Thymus (tissue), 11 donors: Measurements from ENCODE around the gene PAM16. TPM values are rescaled to one million over a fixed set of nuclear protein-coding genes. Genes with fewer than 3 reads are reported as not detected.

Experiments
- DNase-seq, 9 donors: peaks; one replicate each; pipeline ENCODE4 v3.0.0-alpha.2; 2013; ENCODE audit warnings: low spot score in 9 of 9, low read depth in 6 of 9, missing footprints in 1 of 9
- H3K27ac ChIP-seq, 2 donors: one replicate each; pipeline ENCODE4 v1.5.1; 2013; ENCODE audit warnings: control low read depth in 1 of 2, low read depth in 1 of 2, low read length in 1 of 2, mild to moderate bottlenecking in 1 of 2, moderate library complexity in 1 of 2
- H3K27me3 ChIP-seq, 2 donors: one replicate each; pipeline ENCODE4 v1.5.1; 2013; ENCODE audit warnings: low read length in 1 of 2; ENCODE audit not compliant: control insufficient read depth in 2 of 2, insufficient read depth in 1 of 2
- H3K36me3 ChIP-seq, 2 donors: one replicate each; pipeline ENCODE4 v1.5.1; 2013; ENCODE audit warnings: low read length in 1 of 2, mild to moderate bottlenecking in 1 of 2, moderate library complexity in 1 of 2; ENCODE audit not compliant: control insufficient read depth in 2 of 2, insufficient read depth in 2 of 2
- H3K4me1 ChIP-seq, 2 donors: one replicate each; pipeline ENCODE4 v1.5.1; 2013; ENCODE audit warnings: low read length in 2 of 2; ENCODE audit not compliant: control insufficient read depth in 2 of 2, insufficient read depth in 2 of 2
- H3K4me3 ChIP-seq, 2 donors: one replicate each; pipeline ENCODE4 v1.5.1; 2013; ENCODE audit warnings: low read length in 2 of 2, control low read depth in 1 of 2, mild to moderate bottlenecking in 1 of 2
- H3K9me3 ChIP-seq, 2 donors: one replicate each; pipeline ENCODE4 v1.5.1; 2013; ENCODE audit warnings: low read length in 1 of 2, mild to moderate bottlenecking in 1 of 2; ENCODE audit not compliant: control insufficient read depth in 2 of 2, insufficient read depth in 1 of 2
- WGBS: extraction: QIAGEN DNeasy Blood & Tissue Kit; methylation state at CpG from one replicate; pipeline ENCODE4 v1.1.7; 2013; 5-methylcytosine and 5-hydroxymethylcytosine counted together
- polyA plus RNA-seq: library from polyadenylated mRNA; stranded (reverse); fragments of 200-250 nt; gene quantifications from one replicate; pipeline ENCODE4 v1.2.3, GENCODE V29; 2013
- total RNA-seq: library from RNA; stranded (reverse); fragments of 120-200 nt; gene quantifications from one replicate; pipeline ENCODE4 v1.2.4, GENCODE V29; 2013
- donor health status: healthy.

Gene PAM16
- total and polyA plus RNA-seq, 2 donors = 33.2 to 86.9 TPM

- Histone ChIP-seq H3K27ac (no peak overlapping the region), H3K27me3 (peaks cover 10 to 19% of the 10 kb centered on the region in 2 donors), H3K9me3 (no peaks in the 10 kb centered on the region), H3K36me3 (peaks cover 0 to 4% of the 10 kb centered on the region in 2 donors), H3K4me3 (no peak overlapping the region), H3K4me1 (peaks cover 10 to 29% of the 10 kb centered on the region in 2 donors)
- no peak for DNase-seq
- WGBS = 91% methylated on average over 30 of the region's 30 CpGs
Observed at GRCh38 chr16:4373909-4374742, 23.0 kb upstream of the PAM16 start.

GRCh38 chr16:4373356-4373908 is 22.3 kb upstream of the PAM16 start:
- no peak overlapping the region for H3K4me3 ChIP-seq
- H3K27ac ChIP-seq = no peak overlapping the region
- peaks cover 0 to 4% of the 10 kb centered on the region in 2 donors for H3K36me3 ChIP-seq
- no peak for DNase-seq
- WGBS = 91% methylated on average over 9 of the region's 9 CpGs
- H3K4me1 ChIP-seq = peaks cover 10 to 29% of the 10 kb centered on the region in 2 donors
- H3K27me3 ChIP-seq = peaks cover 10 to 19% of the 10 kb centered on the region in 2 donors
- no peaks in the 10 kb centered on the region for H3K9me3 ChIP-seq

- no peak overlapping the region for H3K27ac ChIP-seq
- DNase-seq = no peak
- peaks cover 0 to 4% of the 10 kb centered on the region in 2 donors for H3K36me3 ChIP-seq
- H3K27me3 ChIP-seq = peaks cover 10 to 19% of the 10 kb centered on the region in 2 donors
- peaks cover 10 to 29% of the 10 kb centered on the region in 2 donors for H3K4me1 ChIP-seq
- 94% methylated on average over 10 of the region's 10 CpGs for WGBS
- H3K9me3 ChIP-seq = no peaks in the 10 kb centered on the region
- peak overlapping the region; percentile 33 to 57 for H3K4me3 ChIP-seq
Observed at GRCh38 chr16:4372578-4373355, 21.6 kb upstream of the PAM16 start.

GRCh38 chr16:4372001-4372577 is 21.0 kb upstream of the PAM16 start:
- peaks cover 0 to 4% of the 10 kb centered on the region in 2 donors for H3K36me3 ChIP-seq
- no peaks in the 10 kb centered on the region for H3K9me3 ChIP-seq
- H3K27ac ChIP-seq = no peak overlapping the region
- H3K4me1 ChIP-seq = peaks cover 10 to 29% of the 10 kb centered on the region in 2 donors
- peak overlapping the region; percentile 33 to 57 for H3K4me3 ChIP-seq
- H3K27me3 ChIP-seq = peaks cover 10 to 19% of the 10 kb centered on the region in 2 donors
- DNase-seq = no peak
- 12% methylated on average over 43 of the region's 43 CpGs for WGBS

- 8% methylated on average over 50 of the region's 50 CpGs for WGBS
- Histone ChIP-seq H3K9me3 (no peaks in the 10 kb centered on the region), H3K27me3 (peaks cover 10 to 19% of the 10 kb centered on the region in 2 donors), H3K36me3 (no peaks in the 10 kb centered on the region), H3K4me1 (peaks cover 10 to 29% of the 10 kb centered on the region in 2 donors), H3K4me3 (peak within 1 kb of the TSS; percentile 33 to 57), H3K27ac (peak within 1 kb of the TSS; percentile 31 to 74)
- peak in 7 of 9 donors; percentile 33 to 75 (median 60) for DNase-seq
Observed at GRCh38 chr16:4371357-4372000, 20.4 kb upstream of the PAM16 start, which contains the start of gene VASN. TSS of gene VASN (plus strand) at chr16:4371848. CDS start at chr16:4380878, 9,030 bp downstream.

- Histone ChIP-seq H3K27ac (peak overlapping the region; percentile 9 to 74), H3K4me1 (peaks cover 10 to 26% of the 10 kb centered on the region in 2 donors), H3K9me3 (no peaks in the 10 kb centered on the region), H3K4me3 (no peak overlapping the region), H3K36me3 (peaks cover 1 to 2% of the 10 kb centered on the region in 2 donors), H3K27me3 (peaks cover 10 to 19% of the 10 kb centered on the region in 2 donors)
- DNase-seq = no peak
- WGBS = 89% methylated on average over 14 of the region's 14 CpGs
Observed at GRCh38 chr16:4370570-4371356, 19.6 kb upstream of the PAM16 start.

- H3K4me1 ChIP-seq = peaks cover 10 to 26% of the 10 kb centered on the region in 2 donors
- DNase-seq = no peak
- 93% methylated on average over 3 of the region's 3 CpGs for WGBS
- H3K36me3 ChIP-seq = peaks cover 2 to 6% of the 10 kb centered on the region in 2 donors
- peak overlapping the region in 1 of 2 donors; percentile 74 for H3K27ac ChIP-seq
- H3K27me3 ChIP-seq = peaks cover 10 to 19% of the 10 kb centered on the region in 2 donors
- H3K4me3 ChIP-seq = no peak overlapping the region
- H3K9me3 ChIP-seq = no peaks in the 10 kb centered on the region
Observed at GRCh38 chr16:4370151-4370550, 19.0 kb upstream of the PAM16 start.
